Osteocyte (in vitro differentiated cells): ENCODE measurements around the gene MVD. TPM values are rescaled to one million over a fixed set of nuclear protein-coding genes. Genes with fewer than 3 reads are reported as not detected.

Experiments
- DNase-seq: peaks from one replicate; pipeline ENCODE4 v3.0.0; 2021; ENCODE audit warnings: mixed read lengths; ENCODE audit not compliant: unreplicated experiment; ENCODE audit errors: extremely low spot score
- H3K27ac Mint-ChIP-seq: one replicate; pipeline ENCODE4 v1.8.0; 2021; ENCODE audit warnings: mild to moderate bottlenecking, mixed read lengths; ENCODE audit not compliant: unreplicated experiment
- H3K27me3 Mint-ChIP-seq: one replicate; pipeline ENCODE4 v1.8.0; 2021; ENCODE audit warnings: mixed read lengths; ENCODE audit not compliant: unreplicated experiment
- H3K36me3 Mint-ChIP-seq: one replicate; pipeline ENCODE4 v1.8.0; 2021; ENCODE audit warnings: mixed read lengths; ENCODE audit not compliant: unreplicated experiment
- H3K4me1 Mint-ChIP-seq: one replicate; pipeline ENCODE4 v1.8.0; 2021; ENCODE audit warnings: mixed read lengths; ENCODE audit not compliant: unreplicated experiment
- H3K4me3 Mint-ChIP-seq: one replicate; pipeline ENCODE4 v1.8.0; 2021; ENCODE audit warnings: mild to moderate bottlenecking, moderate library complexity, mixed read lengths; ENCODE audit not compliant: unreplicated experiment
- H3K9me3 Mint-ChIP-seq: one replicate; pipeline ENCODE4 v1.8.0; 2021; ENCODE audit warnings: mixed read lengths; ENCODE audit not compliant: unreplicated experiment
- CTCF ChIP-seq: fragments of 200-600 bp; sonication (generic); IDR thresholded peaks from 2 replicates; pipeline ENCODE4 v1.5.0; 2021; ENCODE audit warnings: antibody characterized with exemption, mild to moderate bottlenecking, moderate library complexity
- total RNA-seq: library from RNA; stranded (reverse); gene quantifications from 2 replicates; pipeline ENCODE4 v1.2.1, GENCODE V29; 2021

MVD gene
- total RNA-seq, 1 donor from 2014 or later, result 32.8 TPM

GRCh38 chr16:88626646-88627045 lies 36.2 kb downstream of the MVD start:
- H3K27ac Mint-ChIP-seq, result no peak overlapping the region
- H3K36me3 Mint-ChIP-seq, result peaks cover 25% of the 10 kb centered on the region

GRCh38 chr16:88624977-88625576 lies 37.8 kb downstream of the MVD start:
- no peak overlapping the region for H3K27ac Mint-ChIP-seq
- H3K27me3 Mint-ChIP-seq, result no peaks in the 10 kb centered on the region
- H3K9me3 Mint-ChIP-seq, result no peaks in the 10 kb centered on the region

More at GRCh38 chr16:88626646-88627045, 36.2 kb downstream of the MVD start:
- no peak for TF ChIP-seq CTCF
- Mint-ChIP-seq H3K9me3 (no peaks in the 10 kb centered on the region), H3K27me3 (no peaks in the 10 kb centered on the region), H3K4me3 (no peak overlapping the region), H3K4me1 (no peaks in the 10 kb centered on the region)
- no peak for DNase-seq

GRCh38 chr16:88624481-88624880 lies 38.4 kb downstream of the MVD start:
- TF ChIP-seq CTCF, result no peak
- H3K4me1 Mint-ChIP-seq, result no peaks in the 10 kb centered on the region
- no peaks in the 10 kb centered on the region for H3K27me3 Mint-ChIP-seq
- no peaks in the 10 kb centered on the region for H3K9me3 Mint-ChIP-seq
- H3K36me3 Mint-ChIP-seq, result peaks cover 18% of the 10 kb centered on the region
- H3K4me3 Mint-ChIP-seq, result no peak overlapping the region
- H3K27ac Mint-ChIP-seq, result no peak overlapping the region
- no peak for DNase-seq

More at GRCh38 chr16:88624977-88625576, 37.8 kb downstream of the MVD start:
- peaks cover 20% of the 10 kb centered on the region for H3K36me3 Mint-ChIP-seq
- no peak for TF ChIP-seq CTCF
- H3K4me1 Mint-ChIP-seq, result no peaks in the 10 kb centered on the region
- DNase-seq, result no peak
- H3K4me3 Mint-ChIP-seq, result no peak overlapping the region

- no peaks in the 10 kb centered on the region for H3K9me3 Mint-ChIP-seq
- no peak for TF ChIP-seq CTCF
- DNase-seq, result no peak
- H3K4me3 Mint-ChIP-seq, result no peak overlapping the region
- H3K36me3 Mint-ChIP-seq, result peaks cover 18% of the 10 kb centered on the region
- no peaks in the 10 kb centered on the region for H3K27me3 Mint-ChIP-seq
- no peak overlapping the region for H3K27ac Mint-ChIP-seq
- peaks cover 1% of the 10 kb centered on the region for H3K4me1 Mint-ChIP-seq
These were observed 39.0 kb downstream of the MVD start for GRCh38 chr16:88623858-88624257.

GRCh38 chr16:88622866-88623265 lies 40.0 kb downstream of the MVD start:
- DNase-seq, result no peak
- Mint-ChIP-seq H3K4me3 (no peak overlapping the region), H3K27me3 (no peaks in the 10 kb centered on the region), H3K27ac (no peak overlapping the region), H3K4me1 (peaks cover 7% of the 10 kb centered on the region), H3K36me3 (peaks cover 20% of the 10 kb centered on the region), H3K9me3 (no peaks in the 10 kb centered on the region)
- no peak for TF ChIP-seq CTCF
